GM19023 (cell line): ENCODE data around the gene LPP.
"Not testable (repeated sequence)": the region's sequence is repeated elsewhere in the genome, so short reads cannot be mapped to it uniquely, and the experiment has no call there.

Experiments
- ATAC-seq: cut with Tn5 transposase; IDR thresholded peaks from one replicate; pipeline ENCODE4 v1.9.1; 2021; ENCODE audit warnings: mild to moderate bottlenecking, moderate library complexity; ENCODE audit not compliant: unreplicated experiment

Gene LPP

GRCh38 chr3:188421836-188422540 is 268.0 kb downstream of the LPP start:
- ATAC-seq, result peak; percentile 99

DNA sequence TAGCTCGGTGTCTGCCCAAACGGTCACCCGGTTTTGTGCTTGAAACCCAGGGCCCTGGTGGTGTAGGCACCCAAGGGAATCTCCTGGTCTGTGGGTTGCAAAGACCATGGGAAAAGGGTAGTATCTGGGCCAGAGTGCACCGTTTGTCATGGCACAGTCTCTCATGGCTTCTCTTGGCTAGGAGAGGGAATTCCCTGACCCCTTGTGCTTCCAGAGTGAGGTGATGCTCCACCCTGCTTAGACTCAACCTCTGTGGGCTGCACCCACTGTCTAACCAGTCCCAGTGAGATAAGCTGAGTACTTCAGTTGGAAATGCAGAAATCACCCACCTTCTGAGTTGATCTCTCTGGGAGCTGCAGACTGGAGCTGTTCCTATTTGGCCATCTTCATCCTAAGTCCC is 274.0 kb downstream of the LPP start:
- not testable (repeated sequence) for ATAC-seq

- no peak for ATAC-seq
Observed at GRCh38 chr3:188431040-188431439, 277.1 kb downstream of the LPP start.

GRCh38 chr3:188431553-188431952 is 277.6 kb downstream of the LPP start:
- no peak for ATAC-seq

GRCh38 chr3:188432802-188433520 is 279.0 kb downstream of the LPP start:
- no peak for ATAC-seq

- ATAC-seq, result no peak
Observed at GRCh38 chr3:188433521-188434150, 279.7 kb downstream of the LPP start.

GRCh38 chr3:188434594-188434993 is 280.6 kb downstream of the LPP start:
- no peak for ATAC-seq

GRCh38 chr3:188435266-188435665 is 281.3 kb downstream of the LPP start:
- ATAC-seq, result no peak

GRCh38 chr3:188437926-188438325 is 284.0 kb downstream of the LPP start:
- no peak for ATAC-seq

GRCh38 chr3:188439080-188439479 is 285.1 kb downstream of the LPP start:
- peak; percentile 90 for ATAC-seq

DNA sequence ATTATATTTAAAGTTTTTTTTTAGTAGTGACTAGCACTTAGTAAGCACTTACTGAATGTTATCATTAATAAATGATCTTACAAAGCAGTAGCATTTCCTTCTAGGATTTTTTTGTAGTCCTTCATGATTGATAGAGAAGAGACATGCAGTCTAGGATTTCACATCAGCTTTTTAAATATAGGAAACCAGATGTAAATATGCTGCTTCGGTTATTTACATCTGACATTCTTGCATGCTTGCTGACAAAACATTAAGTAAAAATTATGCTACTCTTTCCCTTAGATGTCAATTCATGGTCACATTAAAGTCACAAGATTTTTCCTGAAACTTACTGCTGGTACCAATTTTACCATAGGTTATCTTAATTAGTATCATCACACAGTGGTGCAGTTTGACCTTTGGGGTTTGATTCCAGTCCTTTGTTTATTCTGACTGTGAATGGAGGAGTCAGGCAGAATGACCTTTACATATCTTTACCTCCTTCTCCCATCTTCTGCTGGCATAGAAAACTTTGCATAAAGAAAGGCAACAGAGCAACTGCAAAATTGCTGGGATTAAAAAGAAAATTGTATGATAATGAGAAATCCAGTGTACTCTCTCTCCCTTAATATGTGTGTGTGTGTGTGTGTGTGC is 286.5 kb downstream of the LPP start:
- no peak for ATAC-seq

GRCh38 chr3:188442430-188442829 is 288.5 kb downstream of the LPP start:
- ATAC-seq, result no peak

- not testable (repeated sequence) for ATAC-seq
Observed at GRCh38 chr3:188445175-188445574, 291.2 kb downstream of the LPP start.

GRCh38 chr3:188446014-188446413 is 292.1 kb downstream of the LPP start:
- peak; percentile 77 for ATAC-seq

- peak; percentile 64 for ATAC-seq
Observed at GRCh38 chr3:188446766-188447165, 292.8 kb downstream of the LPP start.

DNA sequence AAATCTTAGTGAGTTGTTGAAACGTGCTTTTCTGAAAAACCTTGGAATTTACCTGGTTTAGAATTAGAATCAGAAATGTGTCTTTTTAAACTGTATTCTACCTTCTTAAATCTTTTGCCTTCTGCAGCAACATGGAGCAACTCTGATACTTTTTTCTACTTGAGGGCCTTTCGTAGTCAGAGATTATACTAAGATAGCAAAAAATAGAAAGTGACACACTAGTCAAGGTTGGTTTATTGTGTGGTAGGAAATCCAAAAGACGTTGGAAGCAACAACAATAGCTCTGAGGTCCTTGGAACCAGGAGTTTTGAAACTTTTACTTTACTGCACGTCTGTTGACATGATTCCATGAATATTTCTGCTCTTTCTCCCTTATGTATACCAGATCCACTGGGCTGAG is 294.9 kb downstream of the LPP start:
- no peak for ATAC-seq

DNA sequence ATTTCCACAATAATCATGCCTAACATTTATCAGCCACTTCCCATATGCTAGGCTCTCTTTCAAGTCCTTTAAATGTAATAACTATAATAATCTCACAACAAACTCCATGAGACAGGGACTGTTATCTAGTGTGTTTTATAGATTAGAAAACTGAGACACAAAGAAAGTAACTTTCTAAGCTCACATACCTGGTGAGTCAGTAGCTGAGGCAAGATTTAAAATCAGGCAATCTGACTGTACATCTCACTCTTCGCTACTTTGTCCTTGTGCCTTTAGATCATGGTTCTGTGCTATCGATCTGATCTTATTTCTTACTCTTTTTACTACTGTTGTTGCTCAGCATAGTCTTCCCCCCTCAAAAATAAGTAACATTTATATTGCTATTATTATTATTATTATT is 295.5 kb downstream of the LPP start:
- no peak for ATAC-seq

- no peak for ATAC-seq
Observed at GRCh38 chr3:188452158-188452772, 298.3 kb downstream of the LPP start.

- ATAC-seq, result no peak
Observed at GRCh38 chr3:188453431-188454384, 299.8 kb downstream of the LPP start.

DNA sequence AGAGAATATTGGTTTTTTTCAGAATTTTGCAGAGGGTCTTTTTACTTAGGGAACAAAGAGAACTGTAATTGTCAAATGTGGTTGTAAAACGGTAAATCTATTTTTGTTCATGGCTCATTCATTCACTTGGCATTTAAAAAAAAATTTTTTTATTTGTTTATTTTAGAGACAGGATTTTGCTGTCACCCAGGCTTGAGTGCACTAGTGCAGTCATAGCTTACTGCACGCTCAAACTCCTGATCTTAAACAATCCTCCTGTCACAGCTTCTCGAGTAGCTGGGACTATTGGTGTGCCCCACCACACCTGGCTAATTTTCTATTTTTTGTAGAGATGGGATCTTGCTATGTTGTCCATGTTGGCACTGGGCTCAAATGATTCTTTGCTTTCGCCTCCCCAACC is 301.8 kb downstream of the LPP start:
- ATAC-seq, result no peak
